ENCODE results near the gene EPB41L4B.

Gene EPB41L4B

GRCh38 chr9:109139851-109140250, 181.0 kb downstream of the EPB41L4B start:
- H3K27ac ChIP-seq (ENCODE audit: low read depth, low read length, poor library complexity, severe bottlenecking): no peak overlapping the region
- H3K9me3 ChIP-seq (ENCODE audit: low read length): no peaks in the 10 kb centered on the region
- no peaks in the 10 kb centered on the region for H3K36me3 ChIP-seq (ENCODE audit: insufficient read depth, low read length)
- no peak overlapping the region for H2AFZ ChIP-seq (ENCODE audit: low read length)
- H4K20me1 ChIP-seq (ENCODE audit: insufficient read depth, low read length): no peaks in the 10 kb centered on the region
- no peaks in the 10 kb centered on the region for H3K9me2 ChIP-seq (ENCODE audit: low read depth, low read length)
- H3K4me3 ChIP-seq (ENCODE audit: low read depth, low read length, poor library complexity, severe bottlenecking): no peak overlapping the region
- no peaks in the 10 kb centered on the region for H3K27me3 ChIP-seq (ENCODE audit: insufficient read depth, low read length)
- H3K9ac ChIP-seq (ENCODE audit: low read length): no peak overlapping the region
- no peak overlapping the region for H3K4me2 ChIP-seq (ENCODE audit: low read length)
- TF ChIP-seq CTCF (IDR thresholded peaks at IDR 0.05; ENCODE audit: low read length) (no peak), EZH2 (IDR thresholded peaks at IDR 0.05; ENCODE audit: borderline replicate concordance, low read length) (no peak)
- H3K79me2 ChIP-seq (ENCODE audit: insufficient read depth, low read length): no peaks in the 10 kb centered on the region
- H3K4me1 ChIP-seq (ENCODE audit: insufficient read depth, low read length, severe bottlenecking): no peaks in the 10 kb centered on the region
- no peaks in the 10 kb centered on the region for H3F3A ChIP-seq (ENCODE audit: insufficient read depth, low read length)

- Histone ChIP-seq H4K20me1 (ENCODE audit: insufficient read depth, low read length) (no peaks in the 10 kb centered on the region), H3K9ac (ENCODE audit: low read length) (no peak overlapping the region), H3F3A (ENCODE audit: insufficient read depth, low read length) (no peaks in the 10 kb centered on the region), H3K4me2 (ENCODE audit: low read length) (no peak overlapping the region), H2AFZ (ENCODE audit: low read length) (no peak overlapping the region), H3K4me3 (ENCODE audit: low read depth, low read length, poor library complexity, severe bottlenecking) (no peak overlapping the region), H3K79me2 (ENCODE audit: insufficient read depth, low read length) (no peaks in the 10 kb centered on the region), H3K4me1 (ENCODE audit: insufficient read depth, low read length, severe bottlenecking) (no peaks in the 10 kb centered on the region), H3K36me3 (ENCODE audit: insufficient read depth, low read length) (no peaks in the 10 kb centered on the region), H3K27me3 (ENCODE audit: insufficient read depth, low read length) (no peaks in the 10 kb centered on the region), H3K27ac (ENCODE audit: low read depth, low read length, poor library complexity, severe bottlenecking) (no peak overlapping the region), H3K9me2 (ENCODE audit: low read depth, low read length) (no peaks in the 10 kb centered on the region), H3K9me3 (ENCODE audit: low read length) (no peaks in the 10 kb centered on the region)
- TF ChIP-seq CTCF (IDR thresholded peaks at IDR 0.05; ENCODE audit: low read length): no peak
- TF ChIP-seq EZH2 (IDR thresholded peaks at IDR 0.05; ENCODE audit: borderline replicate concordance, low read length): no peak
Measured at GRCh38 chr9:109138421-109138820, 182.4 kb downstream of the EPB41L4B start.

GRCh38 chr9:109134167-109134578, 186.7 kb downstream of the EPB41L4B start:
- H3K9me2 ChIP-seq (ENCODE audit: low read depth, low read length): no peaks in the 10 kb centered on the region
- no peak overlapping the region for H3K4me2 ChIP-seq (ENCODE audit: low read length)
- H3F3A ChIP-seq (ENCODE audit: insufficient read depth, low read length): no peaks in the 10 kb centered on the region

More at GRCh38 chr9:109134167-109134578, 186.7 kb downstream of the EPB41L4B start:
- TF ChIP-seq EZH2 (IDR thresholded peaks at IDR 0.05; ENCODE audit: borderline replicate concordance, low read length) (no peak), CTCF (IDR thresholded peaks at IDR 0.05; ENCODE audit: low read length) (no peak)
- Histone ChIP-seq H3K79me2 (ENCODE audit: insufficient read depth, low read length) (no peaks in the 10 kb centered on the region), H2AFZ (ENCODE audit: low read length) (no peak overlapping the region), H3K9me3 (ENCODE audit: low read length) (no peaks in the 10 kb centered on the region), H4K20me1 (ENCODE audit: insufficient read depth, low read length) (no peaks in the 10 kb centered on the region), H3K4me1 (ENCODE audit: insufficient read depth, low read length, severe bottlenecking) (no peaks in the 10 kb centered on the region), H3K27ac (ENCODE audit: low read depth, low read length, poor library complexity, severe bottlenecking) (no peak overlapping the region), H3K36me3 (ENCODE audit: insufficient read depth, low read length) (no peaks in the 10 kb centered on the region), H3K27me3 (ENCODE audit: insufficient read depth, low read length) (no peaks in the 10 kb centered on the region), H3K9ac (ENCODE audit: low read length) (no peak overlapping the region), H3K4me3 (ENCODE audit: low read depth, low read length, poor library complexity, severe bottlenecking) (no peak overlapping the region)

Data from OCI-LY1 (cell line).